ENCODE results near the gene ALAS1.

ALAS1 gene

GRCh38 chr3:52245322-52246263 is 47.6 kb downstream of the ALAS1 start, which contains the start of gene PPM1M:
Gene PPM1M (plus strand): TSS chr3:52245759. CDS start chr3:52245825, 66 bp downstream.
- H3K27ac ChIP-seq, result peak within 1 kb of the TSS; percentile 87
- ChIA-PET CTCF (no interaction called here), POLR2A (ENCODE audit: low non-redundant PET) (no interaction called here)
- TF ChIP-seq CTCF (conservative IDR thresholded peaks at IDR 0.05; ENCODE audit: low read depth), result no peak
- peak; percentile 39 for DNase-seq (ENCODE audit: low spot score)

DNA sequence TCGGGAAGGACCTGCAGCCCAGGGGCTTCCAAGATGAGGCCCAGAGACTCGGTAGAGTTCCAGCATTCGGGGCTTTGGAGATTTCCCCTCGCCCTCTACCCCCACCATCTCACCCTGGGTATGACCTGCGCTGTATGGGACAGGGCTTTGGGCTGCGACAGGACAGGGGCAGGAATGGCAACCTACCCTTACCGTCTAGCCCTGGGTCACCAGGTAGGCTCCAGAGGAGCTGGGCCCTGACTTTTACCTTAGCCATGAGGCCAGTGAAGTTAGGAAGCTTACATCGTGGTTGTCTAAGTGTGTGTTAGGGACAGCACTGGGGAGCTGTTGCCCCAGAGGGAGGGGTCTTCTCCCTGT is 48.3 kb downstream of the ALAS1 start:
- TF ChIP-seq CTCF (conservative IDR thresholded peaks at IDR 0.05; ENCODE audit: low read depth), result no peak
- POLR2A ChIA-PET (ENCODE audit: low non-redundant PET), result no interaction called here
- peak overlapping the region; percentile 87 for H3K27ac ChIP-seq
- CTCF ChIA-PET, result no interaction called here
- no peak for DNase-seq (ENCODE audit: low spot score)

DNA sequence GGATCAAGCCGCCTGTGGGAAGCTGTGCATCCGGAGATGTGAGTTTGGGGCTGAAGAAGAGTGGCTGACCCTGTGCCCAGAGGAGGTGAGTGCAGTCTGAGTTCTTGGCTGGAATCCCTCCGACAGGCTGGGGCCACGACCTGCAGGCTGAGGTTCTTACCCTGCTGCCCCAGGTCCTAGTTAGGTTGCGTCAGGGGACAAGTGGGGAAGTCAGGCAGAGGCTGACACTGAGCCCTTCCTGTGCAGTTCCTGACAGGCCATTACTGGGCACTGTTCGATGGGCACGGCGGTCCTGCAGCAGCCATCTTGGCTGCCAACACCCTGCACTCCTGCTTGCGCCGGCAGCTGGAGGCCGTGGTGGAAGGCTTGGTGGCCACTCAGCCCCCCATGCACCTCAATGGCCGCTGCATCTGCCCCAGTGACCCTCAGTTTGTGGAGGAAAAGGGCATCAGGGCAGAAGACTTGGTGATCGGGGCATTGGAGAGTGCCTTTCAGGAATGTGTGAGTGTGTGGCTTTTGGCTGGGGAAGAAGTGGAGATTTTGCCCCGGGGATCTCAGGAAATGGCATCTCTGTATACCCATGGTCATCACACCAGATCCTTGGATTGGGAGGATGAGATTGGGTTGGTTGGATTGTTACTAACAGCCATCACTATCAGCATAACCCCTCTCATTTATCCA is 48.9 kb downstream of the ALAS1 start:
- ChIA-PET CTCF (no interaction called here), POLR2A (ENCODE audit: low non-redundant PET) (no interaction called here)

DNA sequence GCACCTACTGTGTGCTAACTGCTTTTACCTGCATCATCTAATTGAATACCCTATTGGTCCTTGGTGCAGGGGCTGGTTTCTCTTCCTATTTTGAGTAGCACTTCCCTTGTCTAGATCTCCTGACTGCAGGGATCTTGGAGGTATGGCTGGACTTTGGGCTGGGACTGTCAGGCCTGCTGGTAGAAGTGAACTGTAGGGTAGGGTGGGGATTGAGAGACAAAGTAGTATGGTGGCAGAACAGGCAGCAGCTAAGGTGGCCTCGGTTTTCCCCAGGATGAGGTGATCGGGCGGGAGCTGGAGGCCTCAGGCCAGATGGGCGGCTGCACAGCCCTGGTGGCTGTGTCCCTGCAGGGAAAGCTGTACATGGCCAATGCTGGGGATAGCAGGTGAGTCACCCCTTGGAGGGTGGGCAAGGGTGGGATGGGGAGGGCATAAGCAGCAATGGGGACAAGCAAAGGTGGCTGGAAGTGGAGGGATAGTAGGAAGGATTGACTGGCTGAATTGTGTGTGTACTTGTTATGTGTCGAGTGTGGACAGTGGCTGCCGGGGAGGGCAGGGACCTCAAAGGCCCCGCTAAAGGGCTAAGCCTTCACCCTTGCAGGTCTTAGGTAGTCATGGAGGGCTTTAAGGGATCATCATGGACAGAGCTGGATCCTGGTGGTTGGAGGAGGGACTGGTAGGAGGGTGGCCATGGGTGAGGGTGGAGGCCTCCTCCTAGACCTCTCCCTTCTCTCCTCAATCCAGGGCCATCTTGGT is 49.6 kb downstream of the ALAS1 start:
- POLR2A ChIA-PET (ENCODE audit: low non-redundant PET), result interaction anchor here (0.9 kb wide), 1 partner anchor 10 kb away, joined by 3 read pairs; no protein-coding TSS in a partner anchor
- peak overlapping the region; percentile 87 for H3K27ac ChIP-seq
- no peak for TF ChIP-seq CTCF (conservative IDR thresholded peaks at IDR 0.05; ENCODE audit: low read depth)
- no peak for DNase-seq (ENCODE audit: low spot score)
- CTCF ChIA-PET, result no interaction called here

More for the DNA sequence above, 48.9 kb downstream of the ALAS1 start:
- no peak for DNase-seq (ENCODE audit: low spot score)
- no peak for TF ChIP-seq CTCF (conservative IDR thresholded peaks at IDR 0.05; ENCODE audit: low read depth)
- peak overlapping the region; percentile 87 for H3K27ac ChIP-seq

GRCh38 chr3:52248165-52248541 is 50.2 kb downstream of the ALAS1 start:
- ChIA-PET POLR2A (ENCODE audit: low non-redundant PET) (interaction anchor here (0.9 kb wide), 1 partner anchor 10 kb away, joined by 3 read pairs; no protein-coding TSS in a partner anchor), CTCF (no interaction called here)
- H3K27ac ChIP-seq, result peak overlapping the region; percentile 87
- TF ChIP-seq CTCF (conservative IDR thresholded peaks at IDR 0.05; ENCODE audit: low read depth), result no peak
- DNase-seq (ENCODE audit: low spot score), result no peak
